H9 (cell line): ENCODE measurements around the gene TRAF7. TPM values are rescaled to one million over a fixed set of nuclear protein-coding genes. Genes with fewer than 3 reads are reported as not detected.
A peak's percentile ranks its signal among the peaks of the same experiment; 100 is the strongest.

Experiments used
- DNase-seq: peaks from one replicate; pipeline ENCODE4 v3.0.0-alpha.2; 2017
- H2AFZ ChIP-seq: one replicate; pipeline ENCODE4 v1.6.1; 2013; ENCODE audit warnings: mild to moderate bottlenecking, low read length, control low read depth, moderate library complexity
- H2AK5ac ChIP-seq: 2 replicates; pipeline ENCODE4 v1.6.1; 2013; ENCODE audit warnings: low read length, control low read depth, mixed read lengths; ENCODE audit not compliant: insufficient read length
- H2BK120ac ChIP-seq: one replicate; pipeline ENCODE4 v1.6.1; 2013; ENCODE audit warnings: low read depth, mild to moderate bottlenecking, low read length, control low read depth, inconsistent platforms; ENCODE audit not compliant: poor library complexity, severe bottlenecking
- H2BK12ac ChIP-seq: 2 replicates; pipeline ENCODE4 v1.6.1; 2013; ENCODE audit warnings: low read length, control low read depth, mixed read lengths, low read depth; ENCODE audit not compliant: insufficient read length
- H2BK15ac ChIP-seq: 2 replicates; pipeline ENCODE4 v1.6.1; 2013; ENCODE audit warnings: low read depth, low read length, control low read depth
- H2BK20ac ChIP-seq: one replicate; pipeline ENCODE4 v1.6.1; 2013; ENCODE audit warnings: low read depth, mild to moderate bottlenecking, low read length, control low read depth, inconsistent platforms; ENCODE audit not compliant: poor library complexity, severe bottlenecking
- H2BK5ac ChIP-seq: 2 replicates; pipeline ENCODE4 v1.6.1; 2013; ENCODE audit warnings: low read length, control low read depth, mixed read lengths; ENCODE audit not compliant: insufficient read length
- H3K14ac ChIP-seq: 2 replicates; pipeline ENCODE4 v1.6.1; 2013; ENCODE audit warnings: low read length, control low read depth; ENCODE audit not compliant: insufficient read depth
- H3K18ac ChIP-seq: 2 replicates; pipeline ENCODE4 v1.6.1; 2013; ENCODE audit warnings: low read depth, mild to moderate bottlenecking, mixed read lengths, low read length, control low read depth; ENCODE audit not compliant: insufficient read length
- H3K23ac ChIP-seq: 2 replicates; pipeline ENCODE4 v1.6.1; 2013; ENCODE audit warnings: low read length, control low read depth, mixed read lengths, low read depth; ENCODE audit not compliant: insufficient read length
- H3K23me2 ChIP-seq: 2 replicates; pipeline ENCODE4 v1.6.1; 2013; ENCODE audit warnings: low read depth, mild to moderate bottlenecking, mixed read lengths, low read length, control low read depth; ENCODE audit not compliant: insufficient read length, poor library complexity, severe bottlenecking
- H3K27ac ChIP-seq: 2 replicates; pipeline ENCODE4 v1.5.1; 2013; ENCODE audit warnings: low read length, control low read depth, mixed read lengths, low read depth; ENCODE audit not compliant: insufficient read length
- H3K27me3 ChIP-seq: 2 replicates; pipeline ENCODE4 v1.6.1; 2013; ENCODE audit warnings: low read length, control low read depth, inconsistent platforms; ENCODE audit not compliant: insufficient read depth
- H3K4ac ChIP-seq: 2 replicates; pipeline ENCODE4 v1.6.1; 2013; ENCODE audit warnings: low read depth, mild to moderate bottlenecking, control low read depth, inconsistent platforms, low read length, moderate library complexity
- H3K4me1 ChIP-seq: 2 replicates; pipeline ENCODE4 v1.6.1; 2013; ENCODE audit warnings: low read length, control low read depth, inconsistent platforms; ENCODE audit not compliant: insufficient read depth
- H3K4me2 ChIP-seq: 2 replicates; pipeline ENCODE4 v1.6.1; 2013; ENCODE audit warnings: low read length, control low read depth, mixed read lengths; ENCODE audit not compliant: insufficient read length, insufficient read depth
- H3K56ac ChIP-seq: 2 replicates; pipeline ENCODE4 v1.6.1; 2013; ENCODE audit warnings: low read depth, mild to moderate bottlenecking, mixed read lengths, low read length, control low read depth; ENCODE audit not compliant: insufficient read length
- H3K79me1 ChIP-seq: 2 replicates; pipeline ENCODE4 v1.6.1; 2013; ENCODE audit warnings: low read depth, mild to moderate bottlenecking, moderate library complexity, low read length, control low read depth, inconsistent platforms; ENCODE audit not compliant: insufficient read depth, poor library complexity, severe bottlenecking
- H3K79me2 ChIP-seq: 2 replicates; pipeline ENCODE4 v1.6.1; 2013; ENCODE audit warnings: low read length, control low read depth, inconsistent platforms; ENCODE audit not compliant: insufficient read depth
- H3K9ac ChIP-seq: 2 replicates; pipeline ENCODE4 v1.6.1; 2013; ENCODE audit warnings: low read length, control low read depth, mixed read lengths; ENCODE audit not compliant: insufficient read length; ENCODE audit errors: extremely low read depth
- H3K9me3 ChIP-seq: one replicate; pipeline ENCODE4 v1.6.1; 2013; ENCODE audit warnings: low read depth, low read length, inconsistent platforms; ENCODE audit not compliant: control insufficient read depth
- H3T11ph ChIP-seq: one replicate; pipeline ENCODE4 v1.6.1; 2013; ENCODE audit warnings: mild to moderate bottlenecking, low read length, control low read depth, inconsistent platforms
- H4K20me1 ChIP-seq: one replicate; pipeline ENCODE4 v1.6.1; 2013; ENCODE audit not compliant: control insufficient read depth, insufficient read length, insufficient read depth
- H4K5ac ChIP-seq: 2 replicates; pipeline ENCODE4 v1.6.1; 2013; ENCODE audit warnings: low read depth, mild to moderate bottlenecking, mixed read lengths, low read length, control low read depth; ENCODE audit not compliant: insufficient read length
- H4K8ac ChIP-seq: replicated peaks from 2 replicates; pipeline ENCODE4 v1.6.1; 2013; ENCODE audit warnings: low read length, control low read depth, mixed read lengths, low read depth; ENCODE audit not compliant: insufficient read length
- H4K91ac ChIP-seq: 2 replicates; pipeline ENCODE4 v1.6.1; 2013; ENCODE audit warnings: low read depth, mild to moderate bottlenecking, moderate library complexity, mixed read lengths, low read length, control low read depth; ENCODE audit not compliant: insufficient read length
- H3K27ac Mint-ChIP-seq, 3 experiments: 2 replicates in 2 of 3; 3 replicates in 1 of 3; pipeline ENCODE4 v1.8.0; 2020 to 2021; ENCODE audit warnings: mixed read lengths in 3 of 3, mild to moderate bottlenecking in 1 of 3, moderate library complexity in 1 of 3
- H3K27me3 Mint-ChIP-seq: 2 replicates; pipeline ENCODE4 v1.8.0; 2021; ENCODE audit warnings: low read depth, mild to moderate bottlenecking, moderate library complexity, mixed read lengths
- H3K36me3 Mint-ChIP-seq, 3 experiments: 2 replicates in 2 of 3; 3 replicates in 1 of 3; pipeline ENCODE4 v1.8.0; 2020 to 2021; ENCODE audit warnings: low read depth in 3 of 3, mixed read lengths in 3 of 3; ENCODE audit not compliant: insufficient read depth in 1 of 3
- H3K4me1 Mint-ChIP-seq, 2 experiments: 2 replicates each; pipeline ENCODE4 v1.8.0; 2020; ENCODE audit warnings: mixed read lengths in 2 of 2
- H3K4me3 Mint-ChIP-seq, 2 experiments: 2 replicates in 1 of 2; 3 replicates in 1 of 2; pipeline ENCODE4 v1.8.0; 2020 to 2021; ENCODE audit warnings: mild to moderate bottlenecking in 2 of 2, mixed read lengths in 2 of 2, moderate library complexity in 1 of 2
- H3K9me3 Mint-ChIP-seq, 2 experiments: 2 replicates in 1 of 2; 3 replicates in 1 of 2; pipeline ENCODE4 v1.8.0; 2020; ENCODE audit warnings: mild to moderate bottlenecking in 2 of 2, mixed read lengths in 2 of 2, moderate library complexity in 1 of 2
- WGBS: extraction: QIAGEN DNeasy Blood & Tissue Kit; methylation state at CpG from one replicate; pipeline ENCODE4 v1.1.7; 2013; ENCODE audit warnings: missing lambda C conversion rate, low lambda C conversion rate, mixed read lengths; ENCODE audit not compliant: insufficient read length; ENCODE audit errors: extremely low coverage; 5-methylcytosine and 5-hydroxymethylcytosine counted together
- total RNA-seq: library from RNA; stranded (reverse); gene quantifications from 2 replicates; pipeline ENCODE4 v1.2.1, GENCODE V29; 2021
- TF ChIP-seq, protein P1 (sequence below): fragments of 200-600 bp; sonication (generic); conservative IDR thresholded peaks from 3 replicates; pipeline ENCODE4 v1.8.0; 2021; ENCODE audit warnings: antibody characterized with exemption, mild to moderate bottlenecking

The TRAF7 gene
- total RNA-seq, 1 experiment from 2014 or later: 108 TPM

DNA sequence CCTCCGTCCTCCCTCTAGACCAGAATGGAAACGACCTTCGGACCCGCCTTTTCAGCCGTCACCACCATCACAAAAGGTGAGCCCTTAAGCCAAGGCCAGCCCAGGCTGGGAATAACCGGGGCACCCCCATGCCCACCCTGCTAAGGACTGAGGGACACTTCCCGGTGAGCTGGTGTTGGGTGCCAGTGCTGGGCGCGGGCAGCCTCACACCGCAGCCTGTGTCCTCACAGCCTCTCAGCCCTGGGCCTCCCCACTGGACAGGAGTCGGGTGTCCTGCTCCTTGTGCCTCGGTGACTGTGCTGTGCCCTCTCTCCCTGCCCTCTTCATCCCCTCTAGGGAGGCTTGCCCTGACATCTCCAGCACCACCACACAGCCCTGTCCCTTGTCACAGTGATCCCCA lies 10.3 kb downstream of the TRAF7 start:
- no peaks in the 10 kb centered on the region for H3K9me3 Mint-ChIP-seq
- no peaks in the 10 kb centered on the region for H3K9me3 ChIP-seq
- no peaks in the 10 kb centered on the region for H3K4me1 Mint-ChIP-seq
- H3K56ac ChIP-seq: no peak overlapping the region
- H4K5ac ChIP-seq: no peak overlapping the region
- no peaks in the 10 kb centered on the region for H3K27me3 ChIP-seq
- no peaks in the 10 kb centered on the region for H3K4me1 ChIP-seq
- no peak overlapping the region for H2BK120ac ChIP-seq
- no peak overlapping the region for H2BK5ac ChIP-seq
- peak overlapping the region; percentile 49 to 85 (median 52); a peak in 3 of 7 replicates for H3K27ac Mint-ChIP-seq
- DNase-seq: no peak
- no peak overlapping the region for H2AK5ac ChIP-seq
- H4K8ac ChIP-seq: no peak overlapping the region
- H3K9ac ChIP-seq: no peak overlapping the region
- no peak overlapping the region; the same call in 1 of the 2 replicates for H2BK15ac ChIP-seq
- no peak overlapping the region for H4K91ac ChIP-seq
- peaks cover 10% of the 10 kb centered on the region; the same call in 1 of the 2 replicates for H3K79me2 ChIP-seq
- no peak overlapping the region for H2AFZ ChIP-seq
- H3K4me3 Mint-ChIP-seq: no peak overlapping the region
- H3T11ph ChIP-seq: no peak overlapping the region
- H3K23ac ChIP-seq: no peak overlapping the region
- WGBS: no CpG with 5 or more reads among the region's 12 CpGs
- peaks cover 2% of the 10 kb centered on the region for H4K20me1 ChIP-seq
- H3K14ac ChIP-seq: no peak overlapping the region
- no peak overlapping the region for H3K4me2 ChIP-seq
- no peak overlapping the region for H2BK20ac ChIP-seq
- H3K36me3 Mint-ChIP-seq: peaks cover 9 to 31% (median 31%) of the 10 kb centered on the region in 3 experiments
- H3K27me3 Mint-ChIP-seq: no peaks in the 10 kb centered on the region
- no peak overlapping the region for H3K18ac ChIP-seq
- H3K27ac ChIP-seq: no peak overlapping the region
- H3K23me2 ChIP-seq: no peaks in the 10 kb centered on the region
- no peak overlapping the region for H3K4ac ChIP-seq
- H3K79me1 ChIP-seq: no peaks in the 10 kb centered on the region
- H2BK12ac ChIP-seq: no peak overlapping the region
- TF ChIP-seq, protein P1, sequence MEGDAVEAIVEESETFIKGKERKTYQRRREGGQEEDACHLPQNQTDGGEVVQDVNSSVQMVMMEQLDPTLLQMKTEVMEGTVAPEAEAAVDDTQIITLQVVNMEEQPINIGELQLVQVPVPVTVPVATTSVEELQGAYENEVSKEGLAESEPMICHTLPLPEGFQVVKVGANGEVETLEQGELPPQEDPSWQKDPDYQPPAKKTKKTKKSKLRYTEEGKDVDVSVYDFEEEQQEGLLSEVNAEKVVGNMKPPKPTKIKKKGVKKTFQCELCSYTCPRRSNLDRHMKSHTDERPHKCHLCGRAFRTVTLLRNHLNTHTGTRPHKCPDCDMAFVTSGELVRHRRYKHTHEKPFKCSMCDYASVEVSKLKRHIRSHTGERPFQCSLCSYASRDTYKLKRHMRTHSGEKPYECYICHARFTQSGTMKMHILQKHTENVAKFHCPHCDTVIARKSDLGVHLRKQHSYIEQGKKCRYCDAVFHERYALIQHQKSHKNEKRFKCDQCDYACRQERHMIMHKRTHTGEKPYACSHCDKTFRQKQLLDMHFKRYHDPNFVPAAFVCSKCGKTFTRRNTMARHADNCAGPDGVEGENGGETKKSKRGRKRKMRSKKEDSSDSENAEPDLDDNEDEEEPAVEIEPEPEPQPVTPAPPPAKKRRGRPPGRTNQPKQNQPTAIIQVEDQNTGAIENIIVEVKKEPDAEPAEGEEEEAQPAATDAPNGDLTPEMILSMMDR: no peak
